DND-41 (cell line): ENCODE measurements around the gene PDCD5.

ENCODE experiments used
- ATAC-seq: fragments of 200-7000 bp; cut with Tn5 transposase; 3 replicates; pipeline ENCODE4 v1.9.1; 2021; ENCODE audit warnings: low read depth; ENCODE audit not compliant: insufficient read depth
- DNase-seq: peaks from one replicate; pipeline ENCODE4 v3.0.0-alpha.2; 2020
- H2AFZ ChIP-seq: 2 replicates; pipeline ENCODE4 v1.6.0; 2012; ENCODE audit warnings: low read depth, low read length
- H3K27ac ChIP-seq: 2 replicates; pipeline ENCODE4 v1.5.1; 2012; ENCODE audit warnings: low read length, inconsistent platforms
- H3K27me3 ChIP-seq: fragments of 200-600 bp; sonication (generic); 2 replicates; pipeline ENCODE4 v1.6.0; 2012; ENCODE audit warnings: low read length, mild to moderate bottlenecking, inconsistent platforms; ENCODE audit not compliant: insufficient read depth, poor library complexity
- H3K36me3 ChIP-seq: 2 replicates; pipeline ENCODE4 v1.5.1; 2012; ENCODE audit warnings: low read length, inconsistent platforms; ENCODE audit not compliant: insufficient read depth
- H3K4me1 ChIP-seq: 2 replicates; pipeline ENCODE4 v1.5.1; 2012; ENCODE audit warnings: mild to moderate bottlenecking, low read length; ENCODE audit not compliant: insufficient read depth
- H3K4me2 ChIP-seq: 2 replicates; pipeline ENCODE4 v1.6.0; 2012; ENCODE audit warnings: mild to moderate bottlenecking, moderate library complexity, low read length, inconsistent platforms; ENCODE audit not compliant: insufficient read depth
- H3K4me3 ChIP-seq, 2 experiments: fragments of 200-600 bp in 1 of 2; shearing (Covaris generic) in 1 of 2; 2 replicates each; pipeline ENCODE4 v1.5.1; 2012 to 2016; ENCODE audit warnings: inconsistent platforms in 2 of 2, low read length in 2 of 2, mild to moderate bottlenecking in 2 of 2, low read depth in 1 of 2, moderate library complexity in 1 of 2
- H3K79me2 ChIP-seq: 2 replicates; pipeline ENCODE4 v1.6.0; 2012; ENCODE audit warnings: low read length, inconsistent platforms; ENCODE audit not compliant: insufficient read depth
- H3K9ac ChIP-seq: 2 replicates; pipeline ENCODE4 v1.6.0; 2012; ENCODE audit warnings: low read depth, mild to moderate bottlenecking, inconsistent platforms, low read length, moderate library complexity
- H3K9me3 ChIP-seq: 2 replicates; pipeline ENCODE4 v1.5.1; 2012; ENCODE audit warnings: low read length, moderate library complexity, mild to moderate bottlenecking, inconsistent platforms; ENCODE audit not compliant: insufficient read depth, severe bottlenecking
- H4K20me1 ChIP-seq: 2 replicates; pipeline ENCODE4 v1.6.0; 2012; ENCODE audit warnings: low read length; ENCODE audit not compliant: insufficient read depth
- CTCF ChIP-seq: IDR thresholded peaks from 2 replicates; pipeline ENCODE4 v1.5.1; 2012; ENCODE audit warnings: borderline replicate concordance, low read length, moderate library complexity, mild to moderate bottlenecking; ENCODE audit not compliant: poor library complexity, severe bottlenecking; ENCODE audit errors: extremely low read depth
- EZH2 ChIP-seq: IDR thresholded peaks from 3 replicates; pipeline ENCODE4 v1.6.1; 2012; ENCODE audit warnings: borderline replicate concordance, low read depth, mild to moderate bottlenecking, moderate library complexity, low read length, inconsistent platforms; ENCODE audit not compliant: severe bottlenecking

Gene PDCD5

DNA sequence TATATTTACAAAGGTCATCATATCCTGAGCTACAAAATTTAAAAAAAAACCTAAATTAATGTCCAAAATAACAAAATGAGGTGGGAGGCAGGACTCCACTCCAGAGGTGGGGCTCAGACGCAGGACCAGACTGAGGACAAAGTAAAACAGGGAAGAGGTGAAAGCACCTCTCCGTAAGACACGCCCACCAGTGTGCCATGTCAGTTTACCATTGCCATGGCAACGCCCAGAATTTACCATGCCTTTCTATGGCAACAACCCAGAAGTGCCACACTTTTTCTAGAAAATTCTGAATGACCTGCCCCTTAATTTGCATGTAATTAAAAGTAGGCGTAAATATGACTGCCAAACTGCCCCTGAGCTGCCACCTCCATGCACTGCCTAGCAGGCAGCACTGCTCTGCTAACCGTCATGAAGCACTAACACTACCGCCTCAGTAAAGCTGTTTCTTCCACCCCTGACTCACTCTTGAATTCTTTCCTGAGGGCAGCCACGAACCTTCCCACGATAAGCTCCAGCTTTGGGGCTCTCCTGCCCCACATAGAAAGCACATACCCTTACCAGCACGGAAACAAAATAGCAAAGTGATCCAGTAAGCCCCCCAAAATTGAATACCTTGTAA is 22.3 kb upstream of the PDCD5 start:
- ATAC-seq (no peak), DNase-seq (no peak)
- Histone ChIP-seq H3K4me2 (no peak overlapping the region), H3K27me3 (no peaks in the 10 kb centered on the region), H3K9me3 (no peaks in the 10 kb centered on the region), H2AFZ (no peak overlapping the region), H3K4me1 (no peaks in the 10 kb centered on the region), H3K36me3 (no peaks in the 10 kb centered on the region), H3K9ac (no peak overlapping the region), H3K4me3 (no peak overlapping the region), H4K20me1 (no peaks in the 10 kb centered on the region), H3K27ac (no peak overlapping the region), H3K79me2 (no peaks in the 10 kb centered on the region)
- TF ChIP-seq EZH2 (no peak), CTCF (no peak)

DNA sequence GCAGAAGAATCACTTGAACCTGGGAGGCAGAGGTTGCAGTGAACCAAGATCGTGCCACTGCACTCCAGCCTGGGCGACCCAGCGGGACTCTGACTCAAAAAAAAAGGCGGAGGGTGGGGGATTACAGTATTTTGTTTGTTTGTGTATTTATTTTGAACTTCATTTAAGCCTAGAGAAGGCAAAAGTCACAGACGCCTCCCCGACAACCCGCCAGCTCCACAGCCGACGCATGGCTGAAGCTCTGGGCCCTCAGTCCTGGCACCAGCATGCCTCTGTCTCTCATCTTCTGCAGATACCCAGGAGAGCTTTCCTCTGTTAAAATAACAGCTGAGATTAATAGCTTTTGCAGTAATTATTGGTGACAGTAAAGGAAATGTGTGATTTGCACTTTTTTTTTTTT is 17.2 kb upstream of the PDCD5 start:
- no peak for TF ChIP-seq CTCF
- no peak for TF ChIP-seq EZH2

GRCh38 chr19:32566246-32566830 is 14.7 kb upstream of the PDCD5 start:
- H3K27ac ChIP-seq: no peak overlapping the region
- no peak overlapping the region for H2AFZ ChIP-seq
- DNase-seq: no peak

More for the DNA sequence above, 17.2 kb upstream of the PDCD5 start:
- H3K27me3 ChIP-seq: no peaks in the 10 kb centered on the region
- no peaks in the 10 kb centered on the region for H4K20me1 ChIP-seq
- no peaks in the 10 kb centered on the region for H3K9me3 ChIP-seq
- no peaks in the 10 kb centered on the region for H3K36me3 ChIP-seq
- no peak overlapping the region for H3K27ac ChIP-seq
- no peak overlapping the region for H3K4me2 ChIP-seq
- ATAC-seq (no peak), DNase-seq (no peak)
- H3K4me3 ChIP-seq: no peak overlapping the region
- H3K4me1 ChIP-seq: 0 out of 2 replicates have a peak, but pooled peaks cover 3% of the 10 kb centered on the region
- no peaks in the 10 kb centered on the region for H3K79me2 ChIP-seq
- no peak overlapping the region for H3K9ac ChIP-seq
- H2AFZ ChIP-seq: no peak overlapping the region

More at GRCh38 chr19:32566246-32566830, 14.7 kb upstream of the PDCD5 start:
- TF ChIP-seq EZH2 (no peak), CTCF (no peak)
- Histone ChIP-seq H3K9me3 (no peaks in the 10 kb centered on the region), H3K4me2 (no peak overlapping the region), H3K27me3 (no peaks in the 10 kb centered on the region), H3K79me2 (no peaks in the 10 kb centered on the region), H3K36me3 (no peaks in the 10 kb centered on the region), H4K20me1 (no peaks in the 10 kb centered on the region), H3K9ac (no peak overlapping the region), H3K4me3 (no peak overlapping the region), H3K4me1 (0 out of 2 replicates have a peak, but pooled peaks cover 3% of the 10 kb centered on the region)
- no peak for ATAC-seq
